ENCODE measurements around the gene SLC7A1. TPM values are rescaled to one million over a fixed set of nuclear protein-coding genes. Genes with fewer than 3 reads are reported as not detected.

Gene SLC7A1
- 29.1 to 34.4 TPM (median 32.7 TPM) in 5 replicates for total RNA-seq (2022; extraction: Qiagen RNA extraction; ENCODE audit: low read depth)

GRCh38 chr13:29595380-29596063 is at the start of gene SLC7A1:
TSS of gene SLC7A1 (minus strand) at chr13:29595688. CDS start at chr13:29536188, 59,500 bp downstream.

